Lower leg skin (tissue), 4 donors: Measurements from ENCODE around the gene PRR14L. TPM values are rescaled to one million over a fixed set of nuclear protein-coding genes. Genes with fewer than 3 reads are reported as not detected.
"Not testable (repeated sequence)": the region's sequence is repeated elsewhere in the genome, so short reads cannot be mapped to it uniquely, and the experiment has no call there.

Experiments used
- DNase-seq, 2 donors: peaks; one replicate each; pipeline ENCODE4 v3.0.0-alpha.2; 2019; ENCODE audit warnings: low spot score in 2 of 2
- H3K4me3 ChIP-seq: fragments of 200-600 bp; sonication (generic); 2 replicates; pipeline ENCODE4 v1.5.1; 2017; ENCODE audit warnings: mild to moderate bottlenecking, low read depth; ENCODE audit not compliant: poor library complexity, severe bottlenecking
- CTCF ChIP-seq, 3 donors: fragments of 450-650 bp; IDR thresholded peaks; one replicate each; pipeline ENCODE4 v1.5.1; 2016; ENCODE audit warnings: antibody characterized with exemption in 3 of 3, mild to moderate bottlenecking in 3 of 3, moderate library complexity in 2 of 3
- POLR2A ChIP-seq, 2 donors: fragments of 450-650 bp; IDR thresholded peaks; one replicate each; pipeline ENCODE4 v1.6.1; 2016 to 2017; ENCODE audit warnings: antibody characterized with exemption in 2 of 2, mild to moderate bottlenecking in 1 of 2, moderate library complexity in 1 of 2
- WGBS, 2 donors: methylation state at CpG; one replicate each; pipeline ENCODE4 v1.1.5; 2018; 5-methylcytosine and 5-hydroxymethylcytosine counted together
- intact Hi-C: fragments of 100-400 bp; cut with DNase I; formaldehyde crosslinking; loops from one replicate; pipeline ENCODE4 v1.15.0; 2023; ENCODE audit warnings: low total_unique reads
- total RNA-seq, 4 donors: library from RNA; depleted of rRNA; stranded (reverse); fragments of >200 nt; gene quantifications; one replicate each; pipeline ENCODE4 v1.1.0, GENCODE V29; 2016

PRR14L gene
- total RNA-seq, 4 donors from 2014 or later, result 27.0 to 32.7 (median 29.7) TPM

DNA sequence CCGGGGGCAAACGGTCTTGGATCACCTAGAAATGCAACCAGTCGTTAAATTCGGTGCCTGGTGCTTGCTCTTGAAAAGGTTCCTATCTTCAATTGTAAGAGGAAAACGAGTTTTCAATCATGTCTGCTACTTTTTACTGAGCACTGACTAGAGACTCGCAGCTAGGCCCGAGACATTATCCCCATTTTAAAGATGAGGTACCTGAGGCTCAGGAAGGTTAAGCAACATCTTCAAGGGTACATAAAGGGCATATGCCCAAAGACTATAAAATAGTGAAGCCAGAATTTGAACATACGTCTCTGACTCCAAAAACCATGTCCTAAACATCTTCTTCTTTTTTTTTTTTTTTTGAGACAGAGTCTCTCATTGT lies 87.3 kb downstream of the PRR14L start:
- 41 to 64% methylated on average over 8 of the region's 8 CpGs for WGBS, 2 donors
- TF ChIP-seq POLR2A (IDR thresholded peaks at IDR 0.05) (no peak), CTCF (IDR thresholded peaks at IDR 0.05) (no peak)
- intact Hi-C loops, result loop anchor here (10.0 kb wide), 1 partner anchor 812 kb away; the partner anchor contains the start of gene FBXO7
- H3K4me3 ChIP-seq, result no peak overlapping the region
- no peak for DNase-seq

- DNase-seq, result peak; percentile 96 to 99
- WGBS, 2 donors, result 1% methylated on average over 49 to 52 of the region's 52 CpGs
- intact Hi-C loops, result loop anchor here (10.0 kb wide), 1 partner anchor 813 kb away; the partner anchor contains the start of gene FBXO7
- H3K4me3 ChIP-seq, result peak within 1 kb of the TSS; percentile 65
- TF ChIP-seq POLR2A (IDR thresholded peaks at IDR 0.05), result no peak
- no peak for TF ChIP-seq CTCF (IDR thresholded peaks at IDR 0.05)
Observed at GRCh38 chr22:31661851-31662667, 87.9 kb downstream of the PRR14L start, which contains the start of gene PISD. PISD (minus strand) TSS chr22:31662215; CDS start chr22:31662208, 7 bp downstream.

DNA sequence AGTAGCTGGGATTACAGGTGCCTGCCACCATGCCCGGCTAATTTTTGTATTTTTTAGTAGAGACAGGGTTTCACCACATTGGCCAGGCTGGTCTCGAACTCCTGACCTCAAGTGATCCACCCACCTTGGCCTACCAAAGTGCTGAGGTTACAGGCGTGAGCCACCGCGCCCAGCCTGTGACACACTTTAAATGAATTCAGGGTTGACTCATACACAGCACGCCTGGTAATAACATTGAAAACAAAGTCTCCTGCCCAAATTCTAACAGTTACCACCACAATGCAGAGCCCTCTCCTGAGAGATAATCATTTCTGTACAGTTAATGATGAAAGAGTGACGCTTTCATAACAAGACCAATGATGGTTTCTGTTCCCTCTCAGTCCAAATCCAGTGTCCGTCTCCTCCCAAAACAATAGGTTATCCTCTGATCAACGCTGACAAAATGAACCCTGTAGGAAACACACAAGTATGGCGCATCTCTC lies 89.0 kb downstream of the PRR14L start:
- 46 to 49% methylated on average over 10 of the region's 10 CpGs for WGBS, 2 donors
- not testable (repeated sequence) for DNase-seq, H3K4me3 ChIP-seq
- intact Hi-C loops, result loop anchor here (10.0 kb wide), 1 partner anchor 814 kb away; the partner anchor contains the start of gene FBXO7

GRCh38 chr22:31659246-31659645 lies 90.7 kb downstream of the PRR14L start:
- intact Hi-C loops, result no loop called here
- WGBS, 2 donors, result 63 to 66% methylated on average over 7 of the region's 7 CpGs
- H3K4me3 ChIP-seq, result no peak overlapping the region
- no peak for DNase-seq
- TF ChIP-seq POLR2A (IDR thresholded peaks at IDR 0.05), result no peak
- TF ChIP-seq CTCF (IDR thresholded peaks at IDR 0.05), result no peak

DNA sequence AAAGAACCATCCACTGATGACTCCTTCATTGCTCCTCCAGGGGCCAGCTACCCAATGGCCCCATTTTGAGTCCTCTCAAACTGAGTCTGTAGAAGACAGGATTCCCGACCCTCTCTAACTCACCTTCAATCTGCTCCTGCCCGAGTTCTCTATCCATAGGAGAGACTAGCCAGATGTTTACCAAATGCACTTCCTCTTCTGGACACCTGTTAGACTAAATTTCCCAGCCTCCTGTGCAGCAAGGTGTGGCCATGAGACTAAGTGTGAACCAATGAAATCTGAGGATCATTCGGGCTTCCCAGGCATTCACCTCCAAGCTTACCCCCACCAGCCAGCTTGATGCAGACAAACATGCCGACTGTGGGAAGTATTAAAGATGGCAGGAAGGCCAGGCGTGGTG lies 95.5 kb downstream of the PRR14L start:
- no peak for TF ChIP-seq CTCF (IDR thresholded peaks at IDR 0.05)
- no peak for TF ChIP-seq POLR2A (IDR thresholded peaks at IDR 0.05)
- no peak overlapping the region for H3K4me3 ChIP-seq
- no peak for DNase-seq
- 93 to 96% methylated on average over 5 of the region's 5 CpGs for WGBS, 2 donors
- intact Hi-C loops, result no loop called here

- TF ChIP-seq CTCF (IDR thresholded peaks at IDR 0.05) (no peak), POLR2A (IDR thresholded peaks at IDR 0.05) (no peak)
- H3K4me3 ChIP-seq, result no peak overlapping the region
- no peak for DNase-seq
- 90 to 92% methylated on average over 2 of the region's 2 CpGs for WGBS, 2 donors
- intact Hi-C loops, result no loop called here
Observed at GRCh38 chr22:31653944-31654343, 96.0 kb downstream of the PRR14L start.
